NCI-H2196 (cell line): Measurements from ENCODE around the gene LCMT2.
A peak's percentile ranks its signal among the peaks of the same experiment; 100 is the strongest.

ENCODE experiments used
- DNase-seq: peaks from one replicate; lab custom pipeline; 2025; ENCODE audit not compliant: unreplicated experiment; lab: John Stamatoyannopoulos, UW

The LCMT2 gene

GRCh38 chr15:43329960-43330779 is at the start of gene LCMT2:
Gene LCMT2, minus strand, starts transcription at chr15:43330573. Its CDS starts 84 bp downstream, at chr15:43330489.
- DNase-seq, result peak; percentile 67

- no peak for DNase-seq
Measured at GRCh38 chr15:43378601-43379000, 48.2 kb upstream of the LCMT2 start.

DNA sequence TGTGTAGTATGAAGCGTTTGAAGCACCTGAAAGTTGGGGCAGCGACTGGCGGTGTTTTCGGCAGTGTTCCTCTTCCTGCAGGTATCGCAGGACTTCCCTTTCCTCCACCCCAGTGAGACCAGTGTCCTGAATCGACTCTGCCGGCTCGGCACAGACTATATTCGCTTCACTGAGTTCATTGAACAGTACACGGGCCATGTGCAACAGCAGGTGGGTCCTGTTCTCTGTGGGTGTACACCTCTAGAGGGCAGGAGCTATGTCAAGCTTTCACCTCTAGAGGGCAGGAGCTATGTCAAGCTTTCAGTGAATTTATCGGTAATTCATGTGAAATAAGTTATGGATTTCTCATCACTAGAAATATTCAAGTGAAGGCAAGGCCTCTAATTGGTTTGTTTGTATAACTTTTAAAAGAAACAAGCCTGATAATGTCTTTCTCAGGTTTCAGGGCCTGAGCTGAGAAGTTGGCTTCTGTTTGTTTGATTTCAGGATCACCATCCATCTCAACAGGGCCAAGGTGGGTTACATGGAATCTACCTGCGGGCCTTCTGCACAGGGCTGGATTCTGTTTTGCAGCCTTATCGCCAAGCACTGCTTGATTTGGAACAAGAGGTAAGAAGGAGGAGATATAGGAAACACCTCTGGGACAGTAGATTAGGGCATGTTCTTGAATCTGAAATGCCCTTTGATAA is 45.8 kb upstream of the LCMT2 start:
- peak; percentile 14 for DNase-seq

GRCh38 chr15:43370975-43371974 is 40.9 kb upstream of the LCMT2 start, which contains the start of the genes TUBGCP4 and ZSCAN29:
Gene TUBGCP4, plus strand, starts transcription at chr15:43371101. Its CDS starts 254 bp downstream, at chr15:43371355.
Gene ZSCAN29, minus strand, starts transcription at chr15:43371043. Its CDS starts 1,130 bp downstream, at chr15:43369913.
- peak; percentile 68 for DNase-seq

- no peak for DNase-seq
Measured at GRCh38 chr15:43370310-43370974, 40.1 kb upstream of the LCMT2 start.

GRCh38 chr15:43361313-43361903 is 31.0 kb upstream of the LCMT2 start:
- no peak for DNase-seq

DNA sequence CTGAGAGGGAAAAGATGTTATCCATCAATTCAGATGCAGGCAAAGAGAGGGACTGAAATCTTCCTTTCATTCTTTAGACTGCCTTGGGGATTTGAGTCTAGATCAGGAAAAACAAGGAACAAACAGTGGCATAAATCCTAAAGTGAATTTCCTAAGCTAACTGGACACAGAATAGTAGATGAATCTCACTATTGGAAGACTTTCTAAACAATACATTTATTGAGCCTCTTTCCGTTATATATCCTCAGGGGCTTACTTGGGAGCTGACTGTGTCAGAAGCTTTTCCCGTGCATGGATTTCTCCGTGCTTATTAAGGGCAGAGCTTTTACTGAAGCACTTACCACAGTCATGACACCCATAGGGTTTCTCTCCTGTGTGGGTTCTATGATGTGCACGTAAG is 30.4 kb upstream of the LCMT2 start:
- no peak for DNase-seq

- no peak for DNase-seq
Measured at GRCh38 chr15:43352693-43353382, 22.5 kb upstream of the LCMT2 start.

GRCh38 chr15:43347114-43347513 is 16.7 kb upstream of the LCMT2 start:
- no peak for DNase-seq

DNA sequence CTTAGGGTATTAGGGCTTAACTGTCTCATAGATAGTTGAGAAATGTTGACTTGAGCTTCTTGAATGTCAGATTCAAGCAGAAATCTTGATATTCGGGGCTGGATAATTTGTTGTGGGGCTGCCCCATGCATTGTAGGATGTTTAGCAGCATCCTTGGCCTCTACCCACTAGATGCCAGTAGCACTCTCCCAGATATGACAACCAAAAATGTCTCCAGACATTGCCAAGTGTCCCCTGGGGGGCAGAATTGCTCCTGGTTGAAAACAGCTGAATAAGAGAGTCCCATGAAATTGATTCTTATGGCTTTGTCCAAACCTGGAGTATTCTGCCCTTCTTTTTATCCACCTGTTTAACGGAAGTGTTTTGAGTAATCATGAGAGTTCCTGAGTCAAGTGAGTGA is 15.9 kb upstream of the LCMT2 start:
- no peak for DNase-seq

DNA sequence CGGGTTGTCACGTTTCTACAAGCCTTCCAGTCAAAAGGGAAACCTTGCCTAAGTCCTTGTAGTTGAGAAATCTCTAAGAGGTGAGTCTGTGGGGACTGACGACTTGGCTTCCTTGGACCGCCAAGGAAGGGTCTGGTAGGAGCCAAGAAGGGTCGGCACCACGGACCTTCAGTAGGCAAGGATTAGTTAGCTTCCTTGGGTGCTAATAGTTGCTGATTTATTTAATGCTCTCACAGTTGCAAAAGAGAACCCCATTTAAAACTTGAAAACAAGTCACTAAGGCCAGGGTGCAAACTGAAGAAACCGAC is 361 bp upstream of the LCMT2 start:
- no peak for DNase-seq

- DNase-seq, result no peak
Measured at GRCh38 chr15:43329217-43329959, 985 bp downstream of the LCMT2 start.

DNA sequence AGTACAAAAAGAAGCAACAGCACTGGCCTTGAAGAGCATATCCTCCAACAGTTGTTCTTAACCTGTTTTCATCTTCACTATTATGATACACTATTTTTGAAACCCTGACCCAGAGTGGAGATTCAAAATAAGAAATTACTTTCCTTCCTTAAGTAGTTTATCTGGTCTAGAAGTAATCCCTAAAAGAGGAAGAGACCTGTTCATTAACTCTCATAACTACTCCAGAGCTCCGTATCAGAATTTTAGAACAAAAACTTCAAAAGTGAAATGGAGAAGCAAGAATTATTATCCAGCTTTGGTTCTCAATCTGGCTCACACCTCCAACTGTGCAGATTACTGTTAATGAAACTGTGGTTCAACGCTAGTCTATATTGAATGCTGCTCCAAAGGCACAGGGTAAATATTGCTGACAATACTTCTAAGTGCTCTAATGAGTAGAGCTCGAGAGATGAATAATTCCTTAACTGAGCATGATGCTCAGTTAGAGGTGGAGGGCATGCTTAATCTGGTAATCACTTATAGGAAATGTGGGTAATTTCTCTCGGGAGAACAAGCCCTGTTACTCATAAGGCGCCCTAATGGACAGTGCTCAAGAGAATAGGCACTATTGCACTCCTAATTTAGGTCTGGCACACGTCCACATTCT is 5.2 kb downstream of the LCMT2 start:
- DNase-seq, result no peak

DNA sequence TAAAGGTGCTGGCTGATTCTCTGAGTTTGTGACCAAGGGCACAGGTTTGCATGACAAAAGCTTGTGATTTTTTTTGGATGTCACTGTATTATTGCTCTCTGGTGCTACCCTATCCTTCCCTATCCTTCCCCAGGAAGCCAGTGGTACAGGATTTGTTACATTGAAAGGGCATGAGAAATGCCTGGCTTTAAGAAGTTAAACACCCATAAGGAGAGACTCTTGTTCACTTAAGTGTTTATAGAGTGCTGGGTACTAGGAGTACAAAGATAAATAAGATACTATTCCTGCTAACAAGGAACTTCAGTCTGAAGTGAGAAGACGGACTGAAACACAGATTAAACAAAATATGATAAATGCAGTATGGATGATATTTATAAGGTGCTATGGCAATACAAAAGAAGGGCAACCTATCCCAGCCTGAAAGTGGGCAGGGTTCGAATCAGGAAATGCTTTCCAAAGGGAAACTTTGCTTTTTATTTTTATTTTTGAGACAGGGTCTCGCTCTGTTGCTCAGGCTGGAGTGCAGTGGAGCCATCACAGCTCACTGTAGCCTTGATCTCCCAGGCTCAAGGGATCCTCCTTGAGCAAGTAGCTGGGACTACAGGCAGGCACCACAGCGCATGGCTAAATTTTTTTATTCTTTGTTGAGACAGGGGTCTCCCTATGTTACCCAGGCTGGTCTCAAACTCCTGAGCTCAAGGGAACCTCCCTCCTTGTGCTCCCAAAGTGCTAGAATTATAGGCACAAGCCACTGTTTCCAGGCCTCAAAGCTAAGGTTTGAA is 11.2 kb downstream of the LCMT2 start:
- DNase-seq, result no peak

DNA sequence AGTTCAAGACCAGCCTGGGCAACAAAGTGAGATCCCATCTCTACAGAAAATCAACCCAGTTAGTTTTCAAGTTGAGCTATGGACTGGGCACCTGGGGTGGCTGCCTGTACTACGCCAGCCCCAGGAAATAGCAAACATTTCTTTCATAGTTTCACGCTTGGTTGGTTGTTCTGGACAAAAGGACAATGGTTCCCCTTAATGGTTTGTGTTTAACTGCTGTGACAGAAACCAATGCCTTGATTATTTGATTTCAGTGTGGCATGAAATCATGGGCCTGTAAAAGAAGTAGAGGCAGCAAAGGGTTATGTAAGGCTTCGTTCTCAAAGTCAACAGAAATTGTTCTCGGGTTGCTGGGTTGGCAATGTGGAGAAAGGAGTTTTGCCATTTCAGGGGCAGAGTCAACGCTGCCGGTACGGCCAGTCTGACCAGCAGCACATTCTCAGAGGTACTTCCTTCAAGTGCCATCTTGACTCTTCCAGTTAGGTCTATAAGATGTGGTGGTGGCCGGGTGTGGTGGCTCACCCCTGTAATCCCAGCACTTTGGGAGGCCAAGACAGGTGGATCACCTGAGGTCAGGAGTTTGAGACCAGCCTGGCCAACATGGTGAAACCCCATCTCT is 12.7 kb downstream of the LCMT2 start:
- no peak for DNase-seq

DNA sequence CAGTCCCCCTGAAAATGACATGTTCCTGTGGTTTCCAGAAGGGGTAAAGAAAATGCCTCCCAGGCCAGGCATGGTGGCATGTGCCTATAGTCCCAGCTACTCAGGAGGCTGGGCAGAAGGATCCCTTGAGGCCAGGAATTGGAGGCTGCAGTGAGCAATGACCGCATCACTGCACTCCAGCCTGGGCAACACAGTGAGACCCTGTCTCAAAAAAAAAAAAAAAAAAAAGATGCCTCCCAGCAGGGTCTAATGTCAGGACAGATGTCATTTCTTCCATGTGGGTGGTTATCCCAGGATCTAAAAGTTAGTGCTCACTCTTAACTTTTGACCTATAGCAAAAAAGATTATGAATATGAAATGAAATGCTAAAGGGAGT is 13.4 kb downstream of the LCMT2 start:
- DNase-seq, result no peak
